Femur (tissue), 1 donor: ENCODE data around the gene RBM4.

Experiments used
- DNase-seq: peaks from one replicate; pipeline ENCODE4 v3.0.0-alpha.2; 2017

The RBM4 gene

DNA sequence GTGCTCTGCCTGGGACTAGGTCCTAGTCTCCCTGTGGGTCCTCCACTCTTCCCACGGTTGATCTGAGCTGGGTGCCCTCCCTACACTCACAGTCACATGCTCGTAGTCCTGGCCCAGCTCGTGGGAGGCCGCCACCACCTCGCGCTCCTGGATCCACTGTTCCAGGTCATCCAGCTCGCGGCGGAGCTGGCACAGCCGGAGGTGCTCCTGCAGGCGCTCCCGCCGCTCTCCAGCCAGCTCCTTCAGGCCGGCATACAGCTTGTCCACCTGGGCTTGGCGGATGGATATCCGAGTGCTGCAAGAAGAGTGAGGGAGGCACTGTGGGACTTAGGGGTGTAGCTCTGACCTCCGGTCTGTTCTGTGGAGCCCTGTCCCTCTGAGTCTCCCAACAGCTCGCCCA lies 53.9 kb downstream of the RBM4 start:
- DNase-seq = no peak

DNA sequence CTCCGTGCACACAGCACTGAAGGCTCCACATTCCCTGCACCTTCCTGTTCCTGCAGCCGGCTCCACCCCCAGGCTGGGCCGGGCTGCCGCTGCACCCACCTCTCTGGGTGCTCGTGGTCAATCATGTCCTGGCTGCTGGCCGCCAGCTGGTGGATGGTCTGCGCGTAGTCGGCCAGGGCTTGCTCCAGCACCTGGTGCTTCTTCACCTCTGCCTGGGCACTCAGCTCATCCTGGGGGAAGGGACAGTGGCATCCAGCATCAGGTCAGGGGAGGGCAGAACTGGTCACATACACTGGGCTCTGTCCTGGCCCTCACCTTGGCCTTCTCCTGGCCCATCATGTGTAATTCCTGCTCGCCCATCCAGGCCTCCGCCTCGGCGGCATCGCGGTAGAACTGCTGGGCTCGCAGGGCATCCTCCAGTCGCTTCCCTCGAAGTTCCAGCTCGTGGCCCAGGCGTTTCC lies 54.4 kb downstream of the RBM4 start:
- DNase-seq = no peak

DNA sequence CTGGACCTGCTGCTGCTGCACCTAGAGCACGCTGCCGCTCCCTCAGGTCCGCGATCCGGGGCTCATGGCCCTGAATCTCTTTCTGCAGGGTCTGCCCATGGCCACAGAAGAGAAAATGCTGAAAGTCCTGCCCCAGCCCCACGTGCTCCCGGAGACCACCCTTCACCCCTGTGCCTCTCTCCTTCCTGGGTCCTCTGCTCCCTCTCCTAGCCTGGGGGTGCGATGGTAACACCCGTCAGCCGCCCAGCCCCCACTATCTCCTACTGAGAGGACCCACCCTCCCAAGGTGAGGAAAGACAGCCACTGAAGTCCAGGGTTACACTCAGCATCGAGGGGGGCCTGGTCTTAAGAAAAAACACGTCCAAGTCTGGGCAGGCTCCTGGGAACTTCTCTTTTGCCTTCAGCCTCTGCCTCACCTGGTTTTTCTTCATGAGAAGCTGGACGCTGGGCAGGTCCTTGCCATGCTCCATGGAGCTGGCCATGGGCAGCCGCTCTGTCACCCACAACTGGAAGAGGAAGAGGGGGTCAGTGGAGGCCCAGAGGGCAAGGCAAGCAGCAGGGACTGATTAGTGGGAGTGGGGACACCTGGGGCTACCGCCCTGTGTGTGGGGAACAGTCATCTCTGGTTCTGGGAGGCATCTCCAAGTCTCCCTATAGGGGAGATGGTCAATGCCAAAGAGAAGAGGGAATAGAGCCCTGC lies 55.0 kb downstream of the RBM4 start:
- no peak for DNase-seq

DNA sequence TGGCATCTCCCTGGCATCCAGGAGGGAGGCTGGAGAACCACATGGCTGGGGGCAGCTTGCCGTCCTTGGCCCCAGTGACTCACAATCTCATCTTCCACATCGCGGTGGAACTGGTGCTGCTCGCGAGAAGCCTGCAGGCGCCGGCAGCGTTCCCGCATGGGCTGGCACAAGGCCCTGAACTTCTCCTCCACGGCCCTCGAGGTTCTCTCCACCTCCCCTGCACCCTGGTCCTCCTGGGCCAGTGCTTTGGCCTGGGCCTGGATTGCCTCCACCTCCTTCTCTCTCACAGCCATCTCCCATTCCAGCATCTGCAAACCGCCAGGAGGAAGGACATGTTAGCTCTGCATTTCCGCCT lies 55.5 kb downstream of the RBM4 start:
- no peak for DNase-seq

DNA sequence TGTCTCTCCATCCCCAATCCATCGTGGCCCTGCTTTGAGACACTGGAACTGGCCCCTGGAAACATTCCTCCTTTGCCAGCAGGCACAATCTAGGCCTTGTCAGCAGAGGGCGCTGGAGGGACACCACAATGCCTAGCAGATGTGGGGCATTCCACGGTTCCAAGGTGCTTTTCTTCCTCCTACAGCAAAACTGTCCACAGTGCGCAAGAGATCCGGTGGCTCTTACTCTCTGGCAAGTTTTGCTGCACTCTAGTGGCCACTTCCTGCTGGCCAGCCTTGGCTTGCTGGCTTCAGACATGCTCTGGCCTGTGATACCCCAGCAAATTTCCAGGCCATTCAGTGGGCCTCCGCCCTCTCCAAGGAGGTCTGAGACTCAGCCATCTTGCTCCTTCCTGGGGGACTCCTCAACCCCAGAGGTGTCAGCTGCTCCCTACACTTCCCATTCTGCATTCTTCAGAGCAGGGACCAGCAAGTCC lies 56.3 kb downstream of the RBM4 start:
- peak; percentile 89 for DNase-seq
